HG03025 (cell line): ENCODE measurements around the gene PCNX2.
"Not testable (repeated sequence)": the region's sequence is repeated elsewhere in the genome, so short reads cannot be mapped to it uniquely, and the experiment has no call there.

Source experiments
- ATAC-seq: cut with Tn5 transposase; IDR thresholded peaks from one replicate; pipeline ENCODE4 v1.9.1; 2021; ENCODE audit warnings: mild to moderate bottlenecking, moderate library complexity; ENCODE audit not compliant: unreplicated experiment, low FRiP score

PCNX2 gene

GRCh38 chr1:233170741-233171140, 124.8 kb downstream of the PCNX2 start:
- ATAC-seq: no peak

- ATAC-seq: no peak
Measured at GRCh38 chr1:233168384-233168783, 127.1 kb downstream of the PCNX2 start.

- ATAC-seq: no peak
Measured at GRCh38 chr1:233166896-233167295, 128.6 kb downstream of the PCNX2 start.

- no peak for ATAC-seq
Measured at GRCh38 chr1:233163696-233164095, 131.8 kb downstream of the PCNX2 start.

GRCh38 chr1:233158322-233158721, 137.2 kb downstream of the PCNX2 start:
- no peak for ATAC-seq

GRCh38 chr1:233157245-233157644, 138.3 kb downstream of the PCNX2 start:
- no peak for ATAC-seq

GRCh38 chr1:233151861-233152260, 143.7 kb downstream of the PCNX2 start:
- ATAC-seq: no peak

- ATAC-seq: no peak
Measured at GRCh38 chr1:233144434-233144833, 151.1 kb downstream of the PCNX2 start.

GRCh38 chr1:233143241-233143640, 152.3 kb downstream of the PCNX2 start:
- ATAC-seq: no peak

- no peak for ATAC-seq
Measured at GRCh38 chr1:233140974-233141373, 154.6 kb downstream of the PCNX2 start.

- no peak for ATAC-seq
Measured at GRCh38 chr1:233140499-233140898, 155.0 kb downstream of the PCNX2 start.

- no peak for ATAC-seq
Measured at GRCh38 chr1:233138788-233139585, 156.5 kb downstream of the PCNX2 start.

GRCh38 chr1:233135833-233136232, 159.7 kb downstream of the PCNX2 start:
- no peak for ATAC-seq

GRCh38 chr1:233132445-233132844, 163.1 kb downstream of the PCNX2 start:
- ATAC-seq: no peak

- ATAC-seq: not testable (repeated sequence)
Measured at GRCh38 chr1:233129031-233129430, 166.5 kb downstream of the PCNX2 start.

- ATAC-seq: no peak
Measured at GRCh38 chr1:233127157-233127556, 168.4 kb downstream of the PCNX2 start.

GRCh38 chr1:233122779-233123178, 172.7 kb downstream of the PCNX2 start:
- ATAC-seq: no peak

GRCh38 chr1:233121947-233122559, 173.5 kb downstream of the PCNX2 start:
- no peak for ATAC-seq

GRCh38 chr1:233114860-233115259, 180.7 kb downstream of the PCNX2 start:
- no peak for ATAC-seq

- ATAC-seq: no peak
Measured at GRCh38 chr1:233114159-233114558, 181.4 kb downstream of the PCNX2 start.

- ATAC-seq: no peak
Measured at GRCh38 chr1:233113009-233113879, 182.3 kb downstream of the PCNX2 start.
